Neural cell (in vitro differentiated cells): ENCODE data around the gene ALDH16A1.

Experiments
- EP300 ChIP-seq: fragments of 450-650 bp; conservative IDR thresholded peaks from 2 replicates; pipeline ENCODE4 v1.6.1; 2014; ENCODE audit warnings: antibody characterized with exemption, mild to moderate bottlenecking, moderate library complexity; ENCODE audit not compliant: poor library complexity, severe bottlenecking
- EZH2 ChIP-seq: fragments of 200-600, 300-800 bp; shearing (Covaris generic), sonication (generic); IDR thresholded peaks from 2 replicates; pipeline ENCODE4 v1.6.1; 2014; ENCODE audit warnings: antibody characterized with exemption, low read length, borderline replicate concordance, mild to moderate bottlenecking; ENCODE audit not compliant: insufficient read depth, poor library complexity, severe bottlenecking
- MXI1 ChIP-seq: fragments of 450-650 bp; conservative IDR thresholded peaks from 2 replicates; pipeline ENCODE4 v1.6.1; 2014; ENCODE audit warnings: antibody characterized with exemption, mild to moderate bottlenecking; ENCODE audit not compliant: poor library complexity, severe bottlenecking
- POLR2AphosphoS5 ChIP-seq: IDR thresholded peaks from 2 replicates; pipeline ENCODE4 v1.6.1; 2012
- RAD21 ChIP-seq: fragments of 450-650 bp; conservative IDR thresholded peaks from 2 replicates; pipeline ENCODE4 v1.6.1; 2014; ENCODE audit warnings: antibody characterized with exemption, mild to moderate bottlenecking, moderate library complexity
- SMC3 ChIP-seq: fragments of 450-650 bp; conservative IDR thresholded peaks from 2 replicates; pipeline ENCODE4 v1.6.1; 2014; ENCODE audit warnings: antibody characterized with exemption, mild to moderate bottlenecking, moderate library complexity; ENCODE audit not compliant: poor library complexity
- TAF1 ChIP-seq: IDR thresholded peaks from 2 replicates; pipeline ENCODE4 v1.6.1; 2012; ENCODE audit warnings: low read depth
- TF ChIP-seq, protein P1 (sequence below): fragments of 450-650 bp; IDR thresholded peaks from 2 replicates; pipeline ENCODE4 v1.5.1; 2014; ENCODE audit warnings: antibody characterized with exemption, mild to moderate bottlenecking, moderate library complexity; ENCODE audit not compliant: poor library complexity, severe bottlenecking
- TF ChIP-seq, protein P2 (sequence below): IDR thresholded peaks from 2 replicates; pipeline ENCODE4 v1.6.1; 2012; ENCODE audit warnings: borderline replicate concordance

DNA sequence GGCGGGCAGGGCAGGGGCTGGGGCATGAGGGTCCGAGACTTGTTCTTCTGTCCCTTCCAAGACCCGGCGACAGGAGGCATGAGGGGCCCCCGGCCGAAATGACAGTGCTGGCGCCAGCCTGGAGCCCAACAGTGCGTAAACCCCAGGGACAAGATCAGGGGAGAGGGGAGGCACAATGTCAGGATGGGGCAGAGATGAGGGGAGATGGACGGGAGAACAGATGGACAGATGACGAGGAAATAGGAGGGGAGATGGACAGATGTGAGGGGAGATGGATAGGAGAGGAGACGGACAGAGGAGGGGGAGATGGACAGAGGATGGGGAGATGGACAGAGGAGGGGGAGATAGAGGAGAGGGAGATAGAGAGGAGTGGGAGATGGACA, 21.5 kb downstream of the ALDH16A1 start:
- TF ChIP-seq POLR2AphosphoS5: no peak
- TF ChIP-seq EP300: no peak
- TF ChIP-seq, protein P1, sequence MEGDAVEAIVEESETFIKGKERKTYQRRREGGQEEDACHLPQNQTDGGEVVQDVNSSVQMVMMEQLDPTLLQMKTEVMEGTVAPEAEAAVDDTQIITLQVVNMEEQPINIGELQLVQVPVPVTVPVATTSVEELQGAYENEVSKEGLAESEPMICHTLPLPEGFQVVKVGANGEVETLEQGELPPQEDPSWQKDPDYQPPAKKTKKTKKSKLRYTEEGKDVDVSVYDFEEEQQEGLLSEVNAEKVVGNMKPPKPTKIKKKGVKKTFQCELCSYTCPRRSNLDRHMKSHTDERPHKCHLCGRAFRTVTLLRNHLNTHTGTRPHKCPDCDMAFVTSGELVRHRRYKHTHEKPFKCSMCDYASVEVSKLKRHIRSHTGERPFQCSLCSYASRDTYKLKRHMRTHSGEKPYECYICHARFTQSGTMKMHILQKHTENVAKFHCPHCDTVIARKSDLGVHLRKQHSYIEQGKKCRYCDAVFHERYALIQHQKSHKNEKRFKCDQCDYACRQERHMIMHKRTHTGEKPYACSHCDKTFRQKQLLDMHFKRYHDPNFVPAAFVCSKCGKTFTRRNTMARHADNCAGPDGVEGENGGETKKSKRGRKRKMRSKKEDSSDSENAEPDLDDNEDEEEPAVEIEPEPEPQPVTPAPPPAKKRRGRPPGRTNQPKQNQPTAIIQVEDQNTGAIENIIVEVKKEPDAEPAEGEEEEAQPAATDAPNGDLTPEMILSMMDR: no peak
- no peak for TF ChIP-seq RAD21
- no peak for TF ChIP-seq EZH2
- no peak for TF ChIP-seq TAF1
- no peak for TF ChIP-seq MXI1
- TF ChIP-seq SMC3: no peak
- TF ChIP-seq, protein P2, sequence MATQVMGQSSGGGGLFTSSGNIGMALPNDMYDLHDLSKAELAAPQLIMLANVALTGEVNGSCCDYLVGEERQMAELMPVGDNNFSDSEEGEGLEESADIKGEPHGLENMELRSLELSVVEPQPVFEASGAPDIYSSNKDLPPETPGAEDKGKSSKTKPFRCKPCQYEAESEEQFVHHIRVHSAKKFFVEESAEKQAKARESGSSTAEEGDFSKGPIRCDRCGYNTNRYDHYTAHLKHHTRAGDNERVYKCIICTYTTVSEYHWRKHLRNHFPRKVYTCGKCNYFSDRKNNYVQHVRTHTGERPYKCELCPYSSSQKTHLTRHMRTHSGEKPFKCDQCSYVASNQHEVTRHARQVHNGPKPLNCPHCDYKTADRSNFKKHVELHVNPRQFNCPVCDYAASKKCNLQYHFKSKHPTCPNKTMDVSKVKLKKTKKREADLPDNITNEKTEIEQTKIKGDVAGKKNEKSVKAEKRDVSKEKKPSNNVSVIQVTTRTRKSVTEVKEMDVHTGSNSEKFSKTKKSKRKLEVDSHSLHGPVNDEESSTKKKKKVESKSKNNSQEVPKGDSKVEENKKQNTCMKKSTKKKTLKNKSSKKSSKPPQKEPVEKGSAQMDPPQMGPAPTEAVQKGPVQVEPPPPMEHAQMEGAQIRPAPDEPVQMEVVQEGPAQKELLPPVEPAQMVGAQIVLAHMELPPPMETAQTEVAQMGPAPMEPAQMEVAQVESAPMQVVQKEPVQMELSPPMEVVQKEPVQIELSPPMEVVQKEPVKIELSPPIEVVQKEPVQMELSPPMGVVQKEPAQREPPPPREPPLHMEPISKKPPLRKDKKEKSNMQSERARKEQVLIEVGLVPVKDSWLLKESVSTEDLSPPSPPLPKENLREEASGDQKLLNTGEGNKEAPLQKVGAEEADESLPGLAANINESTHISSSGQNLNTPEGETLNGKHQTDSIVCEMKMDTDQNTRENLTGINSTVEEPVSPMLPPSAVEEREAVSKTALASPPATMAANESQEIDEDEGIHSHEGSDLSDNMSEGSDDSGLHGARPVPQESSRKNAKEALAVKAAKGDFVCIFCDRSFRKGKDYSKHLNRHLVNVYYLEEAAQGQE: no peak
